Measurements from ENCODE around the gene LINGO4.

The LINGO4 gene

GRCh38 chr1:151799179-151800022 lies 5.8 kb downstream of the LINGO4 start:
- no peaks in the 10 kb centered on the region for H3K79me2 ChIP-seq (ENCODE audit: insufficient read depth, low read length)
- H3K9me3 ChIP-seq (ENCODE audit: insufficient read depth, low read length, severe bottlenecking) = no peaks in the 10 kb centered on the region
- 0 out of 2 replicates have a peak, but pooled peaks cover 3% of the 10 kb centered on the region for H3K36me3 ChIP-seq (ENCODE audit: insufficient read depth, low read length)
- no peak for TF ChIP-seq EZH2 (IDR thresholded peaks at IDR 0.05; ENCODE audit: borderline replicate concordance, low read depth, low read length, severe bottlenecking)
- no peak for TF ChIP-seq CTCF (IDR thresholded peaks at IDR 0.05; ENCODE audit: borderline replicate concordance, extremely low read depth, low read length, poor library complexity, severe bottlenecking)
- DNase-seq = no peak
- ATAC-seq (ENCODE audit: insufficient read depth, low read depth) = no peak
- H3K27me3 ChIP-seq (ENCODE audit: insufficient read depth, low read length, poor library complexity) = no peaks in the 10 kb centered on the region
- no peaks in the 10 kb centered on the region for H4K20me1 ChIP-seq (ENCODE audit: insufficient read depth, low read length)
- no peak overlapping the region for H2AFZ ChIP-seq (ENCODE audit: low read depth, low read length)
- H3K4me3 ChIP-seq (ENCODE audit: low read depth in 1 of 2, low read length in 2 of 2) = no peak overlapping the region
- H3K4me1 ChIP-seq (ENCODE audit: insufficient read depth, low read length) = no peaks in the 10 kb centered on the region
- H3K27ac ChIP-seq (ENCODE audit: low read length) = no peak overlapping the region
- H3K9ac ChIP-seq (ENCODE audit: low read depth, low read length) = no peak overlapping the region
- H3K4me2 ChIP-seq (ENCODE audit: insufficient read depth, low read length) = no peak overlapping the region

- DNase-seq (no peak), ATAC-seq (ENCODE audit: insufficient read depth, low read depth) (no peak)
- H2AFZ ChIP-seq (ENCODE audit: low read depth, low read length) = no peak overlapping the region
- H3K9ac ChIP-seq (ENCODE audit: low read depth, low read length) = no peak overlapping the region
- H3K27me3 ChIP-seq (ENCODE audit: insufficient read depth, low read length, poor library complexity) = no peaks in the 10 kb centered on the region
- H3K4me1 ChIP-seq (ENCODE audit: insufficient read depth, low read length) = no peaks in the 10 kb centered on the region
- peaks cover 6% of the 10 kb centered on the region; the same call in 1 of the 2 replicates for H3K36me3 ChIP-seq (ENCODE audit: insufficient read depth, low read length)
- no peak overlapping the region for H3K4me2 ChIP-seq (ENCODE audit: insufficient read depth, low read length)
- no peak for TF ChIP-seq EZH2 (IDR thresholded peaks at IDR 0.05; ENCODE audit: borderline replicate concordance, low read depth, low read length, severe bottlenecking)
- no peak for TF ChIP-seq CTCF (IDR thresholded peaks at IDR 0.05; ENCODE audit: borderline replicate concordance, extremely low read depth, low read length, poor library complexity, severe bottlenecking)
- H4K20me1 ChIP-seq (ENCODE audit: insufficient read depth, low read length) = no peaks in the 10 kb centered on the region
- no peak overlapping the region for H3K27ac ChIP-seq (ENCODE audit: low read length)
- H3K4me3 ChIP-seq (ENCODE audit: low read depth in 1 of 2, low read length in 2 of 2) = no peak overlapping the region
- no peaks in the 10 kb centered on the region for H3K79me2 ChIP-seq (ENCODE audit: insufficient read depth, low read length)
- no peaks in the 10 kb centered on the region for H3K9me3 ChIP-seq (ENCODE audit: insufficient read depth, low read length, severe bottlenecking)
These were observed 6.6 kb downstream of the LINGO4 start for GRCh38 chr1:151798571-151798970.

GRCh38 chr1:151790940-151791651 lies 14.1 kb downstream of the LINGO4 start:
- H3K9me3 ChIP-seq (ENCODE audit: insufficient read depth, low read length, severe bottlenecking) = no peaks in the 10 kb centered on the region
- peak overlapping the region; percentile 41 to 69 for H3K4me3 ChIP-seq (ENCODE audit: low read depth in 1 of 2, low read length in 2 of 2)
- peaks cover 32% of the 10 kb centered on the region for H3K4me1 ChIP-seq (ENCODE audit: insufficient read depth, low read length)
- no peaks in the 10 kb centered on the region for H3K27me3 ChIP-seq (ENCODE audit: insufficient read depth, low read length, poor library complexity)
- no peak for ATAC-seq (ENCODE audit: insufficient read depth, low read depth)
- TF ChIP-seq EZH2 (IDR thresholded peaks at IDR 0.05; ENCODE audit: borderline replicate concordance, low read depth, low read length, severe bottlenecking) (no peak), CTCF (IDR thresholded peaks at IDR 0.05; ENCODE audit: borderline replicate concordance, extremely low read depth, low read length, poor library complexity, severe bottlenecking) (no peak)
- no peak for DNase-seq
- peak overlapping the region; percentile 66 for H3K9ac ChIP-seq (ENCODE audit: low read depth, low read length)
- peaks cover 7% of the 10 kb centered on the region; the same call in 1 of the 2 replicates for H3K36me3 ChIP-seq (ENCODE audit: insufficient read depth, low read length)
- H3K27ac ChIP-seq (ENCODE audit: low read length) = peak overlapping the region; percentile 68
- no peaks in the 10 kb centered on the region for H4K20me1 ChIP-seq (ENCODE audit: insufficient read depth, low read length)
- peak overlapping the region; percentile 91 for H3K4me2 ChIP-seq (ENCODE audit: insufficient read depth, low read length)
- peaks cover 42% of the 10 kb centered on the region for H3K79me2 ChIP-seq (ENCODE audit: insufficient read depth, low read length)
- H2AFZ ChIP-seq (ENCODE audit: low read depth, low read length) = peak overlapping the region; percentile 71

Measured in DND-41 (cell line).